Ovary (tissue), 10 donors: Measurements from ENCODE around the gene ZNF518A. TPM values are rescaled to one million over a fixed set of nuclear protein-coding genes. Genes with fewer than 3 reads are reported as not detected.
A peak's percentile ranks its signal among the peaks of the same experiment; 100 is the strongest.

Source experiments
- DNase-seq, 5 donors: peaks; one replicate each; pipeline ENCODE4 v3.0.0-alpha.2; 2019 to 2020
- H3K27ac ChIP-seq, 2 donors: fragments of 200-600 bp; one replicate each; pipeline versions ENCODE4 v1.5.1 to v1.8.0; 2019 to 2022
- H3K27me3 ChIP-seq: fragments of 200-600 bp; one replicate; pipeline ENCODE4 v1.8.0; 2022
- H3K36me3 ChIP-seq: fragments of 200-600 bp; sonication (generic); one replicate; pipeline ENCODE4 v1.5.1; 2019
- H3K4me1 ChIP-seq: one replicate; pipeline ENCODE4 v1.8.1; 2013; ENCODE audit warnings: mild to moderate bottlenecking, moderate library complexity; ENCODE audit not compliant: insufficient read depth
- H3K4me3 ChIP-seq: fragments of 200-600 bp; sonication (generic); one replicate; pipeline ENCODE4 v1.5.1; 2017
- H3K9me3 ChIP-seq, 2 donors: fragments of 200-600 bp in 1 of 2; sonication (generic) in 1 of 2; one replicate each; pipeline versions ENCODE4 v1.5.1 to v1.8.1; 2013 to 2019; ENCODE audit warnings: mild to moderate bottlenecking in 1 of 2, moderate library complexity in 1 of 2
- EP300 ChIP-seq: sonication (generic); formaldehyde crosslinking; IDR thresholded peaks from one replicate; pipeline ENCODE4 v1.6.1; 2017; ENCODE audit warnings: antibody characterized with exemption
- POLR2A ChIP-seq: fragments of 450-650 bp; IDR thresholded peaks from one replicate; pipeline ENCODE4 v1.6.1; 2017; ENCODE audit warnings: antibody characterized with exemption, mild to moderate bottlenecking, moderate library complexity
- WGBS, 3 donors: extraction: QIAGEN DNeasy Blood & Tissue Kit in 1 of 3; methylation state at CpG; one replicate each; pipeline versions ENCODE4 v1.1.5 to v1.1.7; 2013 to 2017; 5-methylcytosine and 5-hydroxymethylcytosine counted together
- intact Hi-C, 4 donors: fragments of 100-400 bp; cut with DNase I; formaldehyde crosslinking; loops; one replicate each; pipeline versions ENCODE4 v1.11.0 to v1.15.1; 2022 to 2023
- long read RNA-seq, 3 donors: library from polyadenylated mRNA in 2 of 3; unstranded in 2 of 3; transcript quantifications; one replicate each; pipeline ENCODE4 v2.0.0 and lab custom pipeline, GENCODE V29; 2021 to 2026
- polyA plus RNA-seq, 2 donors: library from polyadenylated mRNA; stranded (reverse); fragments of 200-250 nt in 1 of 2; fragments of 350-450 nt in 1 of 2; fragmentation: Illumina TruSeq in 1 of 2; extraction: RNeasy Lipid Tissue Mini Kit (QIAGEN cat#74804) in 1 of 2; gene quantifications; one replicate each; pipeline ENCODE4 v1.2.3, GENCODE V29; 2013 to 2014
- total RNA-seq, 7 donors: library from RNA; depleted of rRNA in 2 of 7; stranded (reverse); fragments of >200 nt in 2 of 7; fragmentation: NEBNext Ultra II Directional in 3 of 7; extraction: Animal tissue kit (Norgen Biotek cat#: 25700) in 3 of 7; gene quantifications; one replicate each; pipeline versions ENCODE4 v1.1.0 to v1.2.4, GENCODE V29; 2016 to 2023
- TF ChIP-seq, protein P1 (sequence below), 3 donors: fragments of 450-650 bp in 2 of 3; fragments of 200-600 bp in 1 of 3; IDR thresholded peaks; one replicate each; pipeline versions ENCODE4 v1.5.1 to v1.8.0; 2016 to 2022; ENCODE audit warnings: antibody characterized with exemption in 3 of 3, mild to moderate bottlenecking in 1 of 3
- donor health status: DM: no; HTN: no; CAD: no; lungs with moderate emphysema.
- donor health status: DM: no; HTN: no; CAD: no.
- donor health status: Bipolar disorder and iron deficiency.
- donor health status: DM: yes; HTN: yes; CAD: no.
- donor health status: DM: no; HTN: no; CAD: no.
- donor health status: DM: yes; HTN: yes; CAD: no.

ZNF518A gene, protein sequence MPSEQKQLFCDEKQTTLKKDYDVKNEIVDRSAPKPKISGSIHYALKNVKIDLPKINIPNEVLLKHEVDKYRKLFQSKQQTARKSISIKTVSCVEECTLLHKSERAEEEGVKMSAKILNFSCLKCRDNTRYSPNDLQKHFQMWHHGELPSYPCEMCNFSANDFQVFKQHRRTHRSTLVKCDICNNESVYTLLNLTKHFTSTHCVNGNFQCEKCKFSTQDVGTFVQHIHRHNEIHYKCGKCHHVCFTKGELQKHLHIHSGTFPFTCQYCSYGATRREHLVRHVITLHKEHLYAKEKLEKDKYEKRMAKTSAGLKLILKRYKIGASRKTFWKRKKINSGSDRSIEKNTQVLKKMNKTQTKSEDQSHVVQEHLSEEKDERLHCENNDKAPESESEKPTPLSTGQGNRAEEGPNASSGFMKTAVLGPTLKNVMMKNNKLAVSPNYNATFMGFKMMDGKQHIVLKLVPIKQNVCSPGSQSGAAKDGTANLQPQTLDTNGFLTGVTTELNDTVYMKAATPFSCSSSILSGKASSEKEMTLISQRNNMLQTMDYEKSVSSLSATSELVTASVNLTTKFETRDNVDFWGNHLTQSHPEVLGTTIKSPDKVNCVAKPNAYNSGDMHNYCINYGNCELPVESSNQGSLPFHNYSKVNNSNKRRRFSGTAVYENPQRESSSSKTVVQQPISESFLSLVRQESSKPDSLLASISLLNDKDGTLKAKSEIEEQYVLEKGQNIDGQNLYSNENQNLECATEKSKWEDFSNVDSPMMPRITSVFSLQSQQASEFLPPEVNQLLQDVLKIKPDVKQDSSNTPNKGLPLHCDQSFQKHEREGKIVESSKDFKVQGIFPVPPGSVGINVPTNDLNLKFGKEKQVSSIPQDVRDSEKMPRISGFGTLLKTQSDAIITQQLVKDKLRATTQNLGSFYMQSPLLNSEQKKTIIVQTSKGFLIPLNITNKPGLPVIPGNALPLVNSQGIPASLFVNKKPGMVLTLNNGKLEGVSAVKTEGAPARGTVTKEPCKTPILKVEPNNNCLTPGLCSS (N-terminal part only)
- total RNA-seq (10 to 100 TPM; 14.2 to 31.7 (median 17.5) TPM), polyA plus RNA-seq (10 to 100 TPM in 1 of 2 donors, 1 to 10 TPM in 1; 4.5 to 10.5 TPM)
- long read RNA-seq, donor 1, partial matches to known transcripts, result 0 of 21 reads
- long read RNA-seq, donor 1, other reads (novel, unspliced or antisense), result 21 of 21 reads
- long read RNA-seq, donor 2, full-length matches to known transcripts, result 3 of 26 reads
- long read RNA-seq, donor 2, partial matches to known transcripts, result 23 of 26 reads
- long read RNA-seq, donor 2, other reads (novel, unspliced or antisense), result 0 of 26 reads
- long read RNA-seq, donor 3, partial matches to known transcripts, result 1 of 10 reads
- long read RNA-seq, donor 3, other reads (novel, unspliced or antisense), result 9 of 10 reads

DNA sequence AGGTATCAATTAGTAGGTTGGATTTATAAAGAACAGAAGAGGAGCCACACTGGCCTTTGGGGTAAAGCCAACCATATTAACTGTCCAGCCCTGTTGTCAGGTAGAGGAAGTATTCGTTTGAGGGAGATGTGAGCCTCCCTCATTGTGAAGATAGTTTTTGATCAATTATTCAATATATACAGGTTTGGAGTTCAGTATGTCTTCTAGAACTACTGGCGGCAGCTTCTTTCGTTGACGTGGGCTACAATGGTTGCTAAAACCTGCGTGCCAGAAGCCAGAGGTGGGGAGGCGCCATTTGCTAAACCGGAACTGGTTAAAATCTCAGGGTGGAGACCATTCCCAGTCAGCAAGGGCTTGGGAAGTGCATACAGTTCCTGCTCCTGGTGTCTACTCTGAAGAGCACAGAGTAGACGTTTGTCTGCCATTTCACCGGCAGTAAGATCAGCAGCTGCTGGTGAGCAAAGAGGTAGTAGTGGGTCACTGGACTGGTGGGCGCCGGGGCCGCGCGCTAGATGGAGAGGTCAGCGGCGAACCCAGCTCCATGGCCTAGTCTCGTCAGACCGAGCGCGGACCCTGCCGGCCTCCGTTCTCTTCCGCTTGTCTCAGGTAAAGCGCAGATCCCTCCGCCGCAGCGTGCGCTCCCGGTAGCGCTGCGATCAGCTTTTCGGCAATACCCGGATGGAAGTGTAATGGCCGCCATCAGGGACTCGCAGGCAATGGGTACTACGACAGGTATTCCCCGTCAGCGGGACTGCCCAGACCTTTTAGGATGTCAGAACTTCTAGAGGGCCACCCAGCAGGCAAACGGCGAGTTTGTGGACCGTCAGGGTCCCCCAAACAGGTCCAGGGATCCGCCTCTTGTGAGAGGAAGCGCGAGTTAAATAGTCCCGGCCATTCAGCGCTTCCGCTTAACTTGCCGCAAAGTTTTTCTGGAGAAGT is at the start of gene ZNF518A:
ZNF518A (plus strand) TSS at position 911 of the 939 bp plus-strand sequence. CDS start 26,026 bp downstream, outside the sequence.
- H3K27me3 ChIP-seq, result no peaks in the 10 kb centered on the region
- H3K9me3 ChIP-seq, result no peaks in the 10 kb centered on the region
- WGBS, 3 donors, result 8 to 10% (median 9%) methylated on average over 41 to 48 of the region's 48 CpGs
- intact Hi-C loops, result loop anchor here (1.0 to 5.0 kb wide), 3 partner anchors 37 to 39 kb away; no protein-coding TSS in a partner anchor
- H3K4me1 ChIP-seq, result peaks cover 4% of the 10 kb centered on the region
- peak; percentile 90 to 94 (median 92) for DNase-seq
- H3K4me3 ChIP-seq, result peak within 1 kb of the TSS; percentile 69
- TF ChIP-seq, protein P1, sequence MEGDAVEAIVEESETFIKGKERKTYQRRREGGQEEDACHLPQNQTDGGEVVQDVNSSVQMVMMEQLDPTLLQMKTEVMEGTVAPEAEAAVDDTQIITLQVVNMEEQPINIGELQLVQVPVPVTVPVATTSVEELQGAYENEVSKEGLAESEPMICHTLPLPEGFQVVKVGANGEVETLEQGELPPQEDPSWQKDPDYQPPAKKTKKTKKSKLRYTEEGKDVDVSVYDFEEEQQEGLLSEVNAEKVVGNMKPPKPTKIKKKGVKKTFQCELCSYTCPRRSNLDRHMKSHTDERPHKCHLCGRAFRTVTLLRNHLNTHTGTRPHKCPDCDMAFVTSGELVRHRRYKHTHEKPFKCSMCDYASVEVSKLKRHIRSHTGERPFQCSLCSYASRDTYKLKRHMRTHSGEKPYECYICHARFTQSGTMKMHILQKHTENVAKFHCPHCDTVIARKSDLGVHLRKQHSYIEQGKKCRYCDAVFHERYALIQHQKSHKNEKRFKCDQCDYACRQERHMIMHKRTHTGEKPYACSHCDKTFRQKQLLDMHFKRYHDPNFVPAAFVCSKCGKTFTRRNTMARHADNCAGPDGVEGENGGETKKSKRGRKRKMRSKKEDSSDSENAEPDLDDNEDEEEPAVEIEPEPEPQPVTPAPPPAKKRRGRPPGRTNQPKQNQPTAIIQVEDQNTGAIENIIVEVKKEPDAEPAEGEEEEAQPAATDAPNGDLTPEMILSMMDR (IDR thresholded peaks at IDR 0.05), result peak in 1 of 3 donors; percentile 6
- TF ChIP-seq EP300 (no peak), POLR2A (peak; percentile 15)
- peak within 1 kb of the TSS; percentile 73 to 87 for H3K27ac ChIP-seq
- H3K36me3 ChIP-seq, result no peaks in the 10 kb centered on the region

DNA sequence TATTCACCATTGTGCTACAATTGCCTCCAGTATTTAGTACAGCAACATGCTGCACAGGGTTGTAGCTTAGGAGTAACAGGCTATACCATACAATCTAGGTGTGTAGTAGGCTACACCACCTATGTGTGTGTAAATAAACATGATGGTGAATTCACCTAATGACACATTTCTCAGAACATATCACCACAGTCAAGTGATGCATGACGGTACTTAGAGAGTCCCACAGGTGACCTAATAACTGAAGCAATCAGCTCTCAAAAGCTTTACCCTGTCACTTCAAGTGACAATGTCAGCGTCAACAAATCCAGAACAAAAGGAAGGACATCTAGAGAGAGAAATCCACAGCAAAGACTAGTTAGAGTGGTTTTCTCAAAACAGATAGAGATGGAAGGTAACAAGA is 47.9 kb upstream of the ZNF518A start:
- no peak overlapping the region for H3K4me3 ChIP-seq
- H3K9me3 ChIP-seq, result no peaks in the 10 kb centered on the region
- H3K36me3 ChIP-seq, result no peaks in the 10 kb centered on the region
- H3K4me1 ChIP-seq, result no peaks in the 10 kb centered on the region
- no peaks in the 10 kb centered on the region for H3K27me3 ChIP-seq
- intact Hi-C loops, result no loop called here
- WGBS, 3 donors, result 93 to 100% (median 99%) methylated on average over 2 of the region's 2 CpGs
- H3K27ac ChIP-seq, result no peak overlapping the region
- no peak for DNase-seq
- TF ChIP-seq EP300, result no peak
- TF ChIP-seq, protein P1 (IDR thresholded peaks at IDR 0.05), result no peak
- no peak for TF ChIP-seq POLR2A

DNA sequence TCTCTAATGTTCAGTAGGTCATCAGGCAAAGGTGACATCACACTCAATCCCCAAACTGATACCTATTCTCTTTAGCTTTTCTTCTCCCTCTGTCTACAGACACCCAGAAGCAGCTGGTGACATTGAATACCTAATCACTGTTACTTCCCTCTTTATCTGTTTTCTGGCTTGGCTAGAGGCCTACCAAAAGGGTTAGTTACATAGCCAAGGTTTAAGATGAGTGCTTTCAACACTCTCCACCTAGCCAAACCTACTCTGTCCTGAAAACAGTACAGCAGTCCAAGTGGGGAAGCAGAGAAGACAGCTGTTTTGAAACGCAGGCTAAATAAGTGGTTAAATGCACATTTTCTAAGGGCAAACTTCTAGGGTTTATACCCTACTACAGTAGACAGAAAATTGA is 47.3 kb upstream of the ZNF518A start:
- TF ChIP-seq, protein P1 (IDR thresholded peaks at IDR 0.05), result no peak
- TF ChIP-seq POLR2A (no peak), EP300 (no peak)
- H3K27ac ChIP-seq, result no peak overlapping the region
- no peak overlapping the region for H3K4me3 ChIP-seq
- no peaks in the 10 kb centered on the region for H3K27me3 ChIP-seq
- no peaks in the 10 kb centered on the region for H3K9me3 ChIP-seq
- WGBS, 3 donors, result 86 to 92% (median 89%) methylated on average over 1 of the region's 1 CpG
- no peaks in the 10 kb centered on the region for H3K4me1 ChIP-seq
- intact Hi-C loops, result no loop called here
- no peak for DNase-seq
- no peaks in the 10 kb centered on the region for H3K36me3 ChIP-seq
